ENCODE data around the gene CPTP. TPM values are rescaled to one million over a fixed set of nuclear protein-coding genes. Genes with fewer than 3 reads are reported as not detected.

The CPTP gene
- total RNA-seq, 2 experiments from 2014 or later: 12.1 to 13.1 TPM

DNA sequence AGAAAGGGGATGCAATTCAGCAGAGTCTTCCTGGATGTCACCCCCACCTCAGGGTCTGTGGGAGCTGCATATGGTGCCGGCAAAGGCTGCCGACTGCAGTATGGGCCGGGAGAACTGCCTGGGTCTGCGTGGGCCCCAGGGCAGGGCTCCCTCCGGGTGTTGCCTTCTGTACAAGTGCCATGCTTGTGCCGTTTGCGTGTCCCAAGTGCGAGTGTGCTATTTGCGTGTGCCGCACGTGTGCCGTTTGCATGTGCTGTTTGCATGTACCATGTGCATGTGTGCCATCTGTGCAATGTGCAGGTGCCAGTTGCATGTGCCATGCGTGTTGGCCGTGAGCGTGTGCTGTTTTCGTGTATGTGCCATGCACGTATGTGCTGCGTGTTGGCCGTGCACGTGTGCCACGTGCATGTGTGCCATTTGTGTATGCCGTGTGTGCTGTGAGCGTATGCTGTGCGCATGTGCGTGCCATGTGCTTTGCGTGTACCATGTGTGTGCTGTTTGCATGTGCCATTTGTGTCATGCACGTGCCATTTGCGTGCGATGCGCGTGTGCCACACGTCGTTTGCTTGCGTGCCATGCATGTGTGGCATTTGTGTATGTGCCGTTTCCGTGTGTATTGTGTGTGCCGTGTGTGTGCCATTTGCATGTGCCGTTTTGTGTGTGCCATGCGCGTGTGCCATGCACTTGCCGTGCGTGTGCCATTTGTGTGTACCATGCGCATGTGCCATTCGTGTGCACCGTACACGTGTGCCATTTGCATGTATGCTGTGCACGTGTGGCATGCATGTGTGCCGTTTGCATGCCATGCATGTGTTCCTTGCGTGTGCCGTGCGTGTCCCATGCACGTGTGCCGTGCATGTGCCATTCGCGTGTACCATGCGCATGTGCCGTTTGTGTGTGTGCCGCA, 5.0 kb downstream of the CPTP start:
- Mint-ChIP-seq H3K27me3 (no peaks in the 10 kb centered on the region), H3K4me3 (no peak overlapping the region), H3K4me1 (ENCODE audit: low read depth) (peaks cover 8% of the 10 kb centered on the region), H3K36me3 (no peaks in the 10 kb centered on the region), H3K9me3 (no peaks in the 10 kb centered on the region), H3K27ac (no peak overlapping the region)
- no peak for DNase-seq
- CTCF ChIA-PET: no interaction called here
- POLR2A ChIA-PET: no interaction called here
- intact Hi-C loops (cut with micrococcal nuclease): no loop called here

DNA sequence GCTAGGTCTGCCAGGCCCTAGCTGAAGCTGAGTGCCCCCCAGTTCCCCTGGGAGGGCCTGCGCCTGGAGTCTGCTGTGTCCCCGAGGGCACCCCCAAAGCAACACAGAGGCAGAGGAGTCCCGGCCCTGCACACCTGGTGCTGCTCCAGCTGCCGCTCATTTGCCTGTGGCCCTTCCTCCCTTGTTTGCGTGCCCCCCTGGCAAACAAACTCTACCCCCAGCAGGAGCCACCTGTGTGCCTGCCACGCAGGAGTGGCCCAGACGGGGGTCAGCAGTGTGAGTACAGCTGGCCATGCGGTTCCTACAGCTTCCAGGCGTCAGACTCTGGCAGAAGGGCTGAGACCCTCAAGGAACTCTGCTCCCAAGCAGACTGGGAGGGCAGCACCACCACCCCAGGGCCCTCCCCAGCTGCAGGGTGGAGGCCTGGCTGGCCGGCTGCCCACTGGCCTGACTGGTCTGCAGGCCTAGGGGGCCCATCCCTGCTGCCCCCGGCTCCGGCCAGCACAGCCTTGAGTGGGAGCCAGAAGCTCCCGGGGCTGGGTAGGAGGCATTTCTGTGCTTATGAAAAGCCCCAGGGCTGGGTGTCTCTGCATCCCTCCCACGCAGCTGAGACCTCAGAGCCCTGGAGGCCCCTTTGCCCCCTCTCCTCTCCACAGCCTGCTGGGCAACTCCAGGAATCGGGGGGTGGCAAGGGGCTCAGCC, 5.9 kb downstream of the CPTP start:
- no peak overlapping the region for H3K4me3 Mint-ChIP-seq
- POLR2A ChIA-PET: interaction anchor here (0.9 kb wide), 1 partner anchor 19 kb away, joined by 3 read pairs; no protein-coding TSS in a partner anchor
- DNase-seq: no peak
- H3K36me3 Mint-ChIP-seq: no peaks in the 10 kb centered on the region
- intact Hi-C loops (cut with micrococcal nuclease): no loop called here
- H3K4me1 Mint-ChIP-seq (ENCODE audit: low read depth): peaks cover 8% of the 10 kb centered on the region
- no peaks in the 10 kb centered on the region for H3K27me3 Mint-ChIP-seq
- CTCF ChIA-PET: no interaction called here
- no peaks in the 10 kb centered on the region for H3K9me3 Mint-ChIP-seq
- H3K27ac Mint-ChIP-seq: no peak overlapping the region

DNA sequence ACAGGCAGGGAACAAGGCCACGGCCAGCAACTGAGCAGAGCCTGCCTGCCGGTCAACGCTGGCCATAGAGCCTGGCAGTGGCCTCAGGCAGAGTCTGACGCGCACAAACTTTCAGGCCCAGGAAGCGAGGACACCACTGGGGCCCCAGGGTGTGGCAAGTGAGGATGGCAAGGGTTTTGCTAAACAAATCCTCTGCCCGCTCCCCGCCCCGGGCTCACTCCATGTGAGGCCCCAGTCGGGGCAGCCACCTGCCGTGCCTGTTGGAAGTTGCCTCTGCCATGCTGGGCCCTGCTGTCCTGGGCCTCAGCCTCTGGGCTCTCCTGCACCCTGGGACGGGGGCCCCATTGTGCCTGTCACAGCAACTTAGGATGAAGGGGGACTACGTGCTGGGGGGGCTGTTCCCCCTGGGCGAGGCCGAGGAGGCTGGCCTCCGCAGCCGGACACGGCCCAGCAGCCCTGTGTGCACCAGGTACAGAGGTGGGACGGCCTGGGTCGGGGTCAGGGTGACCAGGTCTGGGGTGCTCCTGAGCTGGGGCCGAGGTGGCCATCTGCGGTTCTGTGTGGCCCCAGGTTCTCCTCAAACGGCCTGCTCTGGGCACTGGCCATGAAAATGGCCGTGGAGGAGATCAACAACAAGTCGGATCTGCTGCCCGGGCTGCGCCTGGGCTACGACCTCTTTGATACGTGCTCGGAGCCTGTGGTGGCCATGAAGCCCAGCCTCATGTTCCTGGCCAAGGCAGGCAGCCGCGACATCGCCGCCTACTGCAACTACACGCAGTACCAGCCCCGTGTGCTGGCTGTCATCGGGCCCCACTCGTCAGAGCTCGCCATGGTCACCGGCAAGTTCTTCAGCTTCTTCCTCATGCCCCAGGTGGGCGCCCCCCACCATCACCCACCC, 6.7 kb downstream of the CPTP start, which contains the start of gene TAS1R3:
TAS1R3 (plus strand) TSS at position 213 of the 898 bp plus-strand sequence; CDS start at position 279, 66 bp downstream.
- Mint-ChIP-seq H3K36me3 (no peaks in the 10 kb centered on the region), H3K9me3 (no peaks in the 10 kb centered on the region), H3K27me3 (no peaks in the 10 kb centered on the region), H3K4me3 (no peak within 1 kb of the TSS), H3K4me1 (ENCODE audit: low read depth) (peaks cover under 1% of the 10 kb centered on the region), H3K27ac (no peak within 1 kb of the TSS)
- intact Hi-C loops (cut with micrococcal nuclease): no loop called here
- ChIA-PET POLR2A (interaction anchor here (0.9 to 1.9 kb wide), 2 partner anchors 12 to 20 kb away, joined by 3 to 4 read pairs; no protein-coding TSS in a partner anchor), CTCF (no interaction called here)
- DNase-seq: no peak

DNA sequence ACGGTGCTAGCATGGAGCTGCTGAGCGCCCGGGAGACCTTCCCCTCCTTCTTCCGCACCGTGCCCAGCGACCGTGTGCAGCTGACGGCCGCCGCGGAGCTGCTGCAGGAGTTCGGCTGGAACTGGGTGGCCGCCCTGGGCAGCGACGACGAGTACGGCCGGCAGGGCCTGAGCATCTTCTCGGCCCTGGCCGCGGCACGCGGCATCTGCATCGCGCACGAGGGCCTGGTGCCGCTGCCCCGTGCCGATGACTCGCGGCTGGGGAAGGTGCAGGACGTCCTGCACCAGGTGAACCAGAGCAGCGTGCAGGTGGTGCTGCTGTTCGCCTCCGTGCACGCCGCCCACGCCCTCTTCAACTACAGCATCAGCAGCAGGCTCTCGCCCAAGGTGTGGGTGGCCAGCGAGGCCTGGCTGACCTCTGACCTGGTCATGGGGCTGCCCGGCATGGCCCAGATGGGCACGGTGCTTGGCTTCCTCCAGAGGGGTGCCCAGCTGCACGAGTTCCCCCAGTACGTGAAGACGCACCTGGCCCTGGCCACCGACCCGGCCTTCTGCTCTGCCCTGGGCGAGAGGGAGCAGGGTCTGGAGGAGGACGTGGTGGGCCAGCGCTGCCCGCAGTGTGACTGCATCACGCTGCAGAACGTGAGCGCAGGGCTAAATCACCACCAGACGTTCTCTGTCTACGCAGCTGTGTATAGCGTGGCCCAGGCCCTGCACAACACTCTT, 7.6 kb downstream of the CPTP start:
- Mint-ChIP-seq H3K4me1 (ENCODE audit: low read depth) (no peaks in the 10 kb centered on the region), H3K9me3 (no peaks in the 10 kb centered on the region), H3K36me3 (no peaks in the 10 kb centered on the region), H3K4me3 (no peak overlapping the region), H3K27ac (no peak overlapping the region), H3K27me3 (no peaks in the 10 kb centered on the region)
- no peak for DNase-seq
- ChIA-PET POLR2A (interaction anchor here (1.9 kb wide), 1 partner anchor 13 kb away, joined by 4 read pairs; no protein-coding TSS in a partner anchor), CTCF (no interaction called here)
- intact Hi-C loops (cut with micrococcal nuclease): no loop called here

DNA sequence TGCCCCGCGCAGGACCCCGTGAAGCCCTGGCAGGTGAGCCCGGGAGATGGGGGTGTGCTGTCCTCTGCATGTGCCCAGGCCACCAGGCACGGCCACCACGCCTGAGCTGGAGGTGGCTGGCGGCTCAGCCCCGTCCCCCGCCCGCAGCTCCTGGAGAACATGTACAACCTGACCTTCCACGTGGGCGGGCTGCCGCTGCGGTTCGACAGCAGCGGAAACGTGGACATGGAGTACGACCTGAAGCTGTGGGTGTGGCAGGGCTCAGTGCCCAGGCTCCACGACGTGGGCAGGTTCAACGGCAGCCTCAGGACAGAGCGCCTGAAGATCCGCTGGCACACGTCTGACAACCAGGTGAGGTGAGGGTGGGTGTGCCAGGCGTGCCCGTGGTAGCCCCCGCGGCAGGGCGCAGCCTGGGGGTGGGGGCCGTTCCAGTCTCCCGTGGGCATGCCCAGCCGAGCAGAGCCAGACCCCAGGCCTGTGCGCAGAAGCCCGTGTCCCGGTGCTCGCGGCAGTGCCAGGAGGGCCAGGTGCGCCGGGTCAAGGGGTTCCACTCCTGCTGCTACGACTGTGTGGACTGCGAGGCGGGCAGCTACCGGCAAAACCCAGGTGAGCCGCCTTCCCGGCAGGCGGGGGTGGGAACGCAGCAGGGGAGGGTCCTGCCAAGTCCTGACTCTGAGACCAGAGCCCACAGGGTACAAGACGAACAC, 8.3 kb downstream of the CPTP start:
- H3K27ac Mint-ChIP-seq: no peak overlapping the region
- H3K27me3 Mint-ChIP-seq: no peaks in the 10 kb centered on the region
- H3K36me3 Mint-ChIP-seq: no peaks in the 10 kb centered on the region
- H3K9me3 Mint-ChIP-seq: no peaks in the 10 kb centered on the region
- H3K4me1 Mint-ChIP-seq (ENCODE audit: low read depth): no peaks in the 10 kb centered on the region
- ChIA-PET POLR2A (interaction anchor here (1.9 kb wide), 1 partner anchor 13 kb away, joined by 4 read pairs; no protein-coding TSS in a partner anchor), CTCF (no interaction called here)
- no peak for DNase-seq
- no peak overlapping the region for H3K4me3 Mint-ChIP-seq
- intact Hi-C loops (cut with micrococcal nuclease): no loop called here

DNA sequence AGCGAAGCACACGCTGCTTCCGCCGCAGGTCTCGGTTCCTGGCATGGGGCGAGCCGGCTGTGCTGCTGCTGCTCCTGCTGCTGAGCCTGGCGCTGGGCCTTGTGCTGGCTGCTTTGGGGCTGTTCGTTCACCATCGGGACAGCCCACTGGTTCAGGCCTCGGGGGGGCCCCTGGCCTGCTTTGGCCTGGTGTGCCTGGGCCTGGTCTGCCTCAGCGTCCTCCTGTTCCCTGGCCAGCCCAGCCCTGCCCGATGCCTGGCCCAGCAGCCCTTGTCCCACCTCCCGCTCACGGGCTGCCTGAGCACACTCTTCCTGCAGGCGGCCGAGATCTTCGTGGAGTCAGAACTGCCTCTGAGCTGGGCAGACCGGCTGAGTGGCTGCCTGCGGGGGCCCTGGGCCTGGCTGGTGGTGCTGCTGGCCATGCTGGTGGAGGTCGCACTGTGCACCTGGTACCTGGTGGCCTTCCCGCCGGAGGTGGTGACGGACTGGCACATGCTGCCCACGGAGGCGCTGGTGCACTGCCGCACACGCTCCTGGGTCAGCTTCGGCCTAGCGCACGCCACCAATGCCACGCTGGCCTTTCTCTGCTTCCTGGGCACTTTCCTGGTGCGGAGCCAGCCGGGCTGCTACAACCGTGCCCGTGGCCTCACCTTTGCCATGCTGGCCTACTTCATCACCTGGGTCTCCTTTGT, 9.1 kb downstream of the CPTP start:
- ChIA-PET CTCF (no interaction called here), POLR2A (no interaction called here)
- peaks cover under 1% of the 10 kb centered on the region for H3K36me3 Mint-ChIP-seq

DNA sequence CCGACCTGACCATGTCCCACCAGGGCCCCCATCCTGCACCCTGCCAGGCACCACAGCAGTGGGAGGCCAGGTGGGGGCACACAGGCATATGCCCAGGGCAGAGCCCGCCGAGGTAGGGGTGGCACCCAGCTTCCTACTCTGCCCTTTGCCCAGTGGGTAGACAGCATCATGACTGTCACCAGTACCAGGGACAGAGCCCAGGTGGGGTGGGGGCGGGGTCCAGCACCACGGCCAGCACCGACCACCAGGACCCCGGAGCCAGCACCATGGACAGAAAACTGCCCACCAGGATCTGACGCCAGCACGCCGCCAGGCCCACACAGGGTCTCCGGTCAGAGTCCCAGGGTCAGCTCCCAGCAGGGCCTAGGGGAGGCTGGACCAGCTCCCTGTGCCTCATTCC, 10.2 kb downstream of the CPTP start:
- Mint-ChIP-seq H3K4me3 (no peak overlapping the region), H3K36me3 (peaks cover 4% of the 10 kb centered on the region), H3K27me3 (no peaks in the 10 kb centered on the region), H3K4me1 (ENCODE audit: low read depth) (no peaks in the 10 kb centered on the region), H3K27ac (no peak overlapping the region), H3K9me3 (no peaks in the 10 kb centered on the region)
- ChIA-PET POLR2A (no interaction called here), CTCF (no interaction called here)
- intact Hi-C loops (cut with micrococcal nuclease): no loop called here
- DNase-seq: no peak

More for the DNA sequence above, 9.1 kb downstream of the CPTP start:
- H3K4me3 Mint-ChIP-seq: no peak overlapping the region
- H3K27me3 Mint-ChIP-seq: no peaks in the 10 kb centered on the region
- H3K4me1 Mint-ChIP-seq (ENCODE audit: low read depth): no peaks in the 10 kb centered on the region
- no peaks in the 10 kb centered on the region for H3K9me3 Mint-ChIP-seq
- intact Hi-C loops (cut with micrococcal nuclease): no loop called here
- no peak overlapping the region for H3K27ac Mint-ChIP-seq
- no peak for DNase-seq

DNA sequence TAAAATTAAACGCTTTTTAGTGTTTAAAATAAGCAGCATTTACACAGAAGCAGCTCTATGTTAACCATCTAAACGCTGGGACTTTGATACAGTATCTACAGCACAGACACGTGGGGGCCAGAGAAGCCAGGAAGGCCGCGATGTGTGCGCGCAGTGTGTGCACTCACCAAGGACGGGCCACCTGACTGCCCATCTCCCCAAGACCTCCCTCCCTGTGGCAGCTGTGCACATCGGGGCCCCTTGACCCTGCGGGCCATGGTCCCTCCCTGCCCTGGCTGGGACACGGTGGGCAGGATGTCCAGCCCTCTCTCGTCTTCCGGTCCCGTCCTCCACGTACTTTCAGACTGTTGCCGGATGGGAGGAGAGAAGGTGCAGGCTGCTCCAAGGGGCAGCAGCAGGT, 10.7 kb downstream of the CPTP start:
- H3K27ac Mint-ChIP-seq: no peak overlapping the region
- H3K36me3 Mint-ChIP-seq: peaks cover 4% of the 10 kb centered on the region

DNA sequence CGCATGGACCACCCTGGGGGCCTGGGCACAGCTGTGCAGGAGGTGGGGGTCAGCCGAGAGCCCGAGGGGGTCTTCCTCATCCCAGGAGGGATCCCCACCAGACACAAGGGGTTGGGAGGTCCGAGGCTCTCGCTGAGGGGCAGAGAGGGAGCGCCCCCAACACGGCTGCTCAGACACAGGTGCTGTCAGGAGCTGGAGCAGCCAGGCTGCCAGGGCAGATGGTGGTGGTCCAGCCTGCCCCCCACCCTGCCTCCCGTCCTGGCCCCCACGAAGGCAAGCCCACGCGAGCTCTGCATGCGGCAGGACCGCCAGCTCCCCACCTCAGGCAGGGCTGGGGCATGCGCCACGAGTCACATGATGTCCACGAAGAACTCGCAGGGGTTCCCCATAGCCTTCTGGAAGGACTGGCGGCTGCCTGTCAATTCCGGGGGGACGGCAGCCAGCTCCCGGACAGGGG, 11.2 kb downstream of the CPTP start:
- Mint-ChIP-seq H3K27me3 (no peaks in the 10 kb centered on the region), H3K4me3 (no peak overlapping the region), H3K4me1 (ENCODE audit: low read depth) (no peaks in the 10 kb centered on the region), H3K27ac (no peak overlapping the region), H3K36me3 (peaks cover 10% of the 10 kb centered on the region), H3K9me3 (no peaks in the 10 kb centered on the region)
- intact Hi-C loops (cut with micrococcal nuclease): no loop called here
- ChIA-PET POLR2A (no interaction called here), CTCF (no interaction called here)
- no peak for DNase-seq

More for the DNA sequence above, 10.7 kb downstream of the CPTP start:
- intact Hi-C loops (cut with micrococcal nuclease): no loop called here
- DNase-seq: no peak
- H3K9me3 Mint-ChIP-seq: no peaks in the 10 kb centered on the region
- ChIA-PET CTCF (no interaction called here), POLR2A (no interaction called here)
- H3K27me3 Mint-ChIP-seq: no peaks in the 10 kb centered on the region
- H3K4me3 Mint-ChIP-seq: no peak overlapping the region
- no peaks in the 10 kb centered on the region for H3K4me1 Mint-ChIP-seq (ENCODE audit: low read depth)

DNA sequence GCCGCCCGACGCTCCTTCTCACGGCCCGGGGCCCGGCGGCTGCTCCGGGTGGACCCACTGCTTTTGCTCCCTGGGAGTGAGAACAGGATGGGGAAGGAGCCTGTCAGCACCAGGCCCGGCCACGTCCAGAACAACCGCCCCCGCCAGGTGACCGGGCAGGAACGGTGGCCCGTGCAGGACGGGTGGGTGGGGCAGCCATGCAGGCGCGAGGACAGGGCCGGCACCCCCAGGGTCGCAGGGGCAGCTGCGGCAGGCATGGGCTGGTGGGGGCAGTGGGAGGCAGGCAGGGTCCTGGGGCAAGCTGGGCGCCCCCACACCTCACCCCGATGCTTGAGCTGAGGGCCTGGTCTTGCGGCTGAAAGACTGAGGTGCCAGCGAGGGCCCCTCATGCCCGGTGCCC, 11.8 kb downstream of the CPTP start:
- Mint-ChIP-seq H3K36me3 (peaks cover 15% of the 10 kb centered on the region), H3K27me3 (no peaks in the 10 kb centered on the region), H3K4me3 (no peak overlapping the region), H3K4me1 (ENCODE audit: low read depth) (no peaks in the 10 kb centered on the region), H3K9me3 (no peaks in the 10 kb centered on the region), H3K27ac (no peak overlapping the region)
- CTCF ChIA-PET: no interaction called here
- intact Hi-C loops (cut with micrococcal nuclease): no loop called here
- POLR2A ChIA-PET: no interaction called here
- DNase-seq: no peak
